HG03097 (cell line): ENCODE results near the gene SCP2D1.
"Not testable (repeated sequence)": the region's sequence is repeated elsewhere in the genome, so short reads cannot be mapped to it uniquely, and the experiment has no call there.

Experiments
- ATAC-seq: cut with Tn5 transposase; IDR thresholded peaks from one replicate; pipeline ENCODE4 v1.9.1; 2021; ENCODE audit not compliant: unreplicated experiment, low FRiP score

The SCP2D1 gene

DNA sequence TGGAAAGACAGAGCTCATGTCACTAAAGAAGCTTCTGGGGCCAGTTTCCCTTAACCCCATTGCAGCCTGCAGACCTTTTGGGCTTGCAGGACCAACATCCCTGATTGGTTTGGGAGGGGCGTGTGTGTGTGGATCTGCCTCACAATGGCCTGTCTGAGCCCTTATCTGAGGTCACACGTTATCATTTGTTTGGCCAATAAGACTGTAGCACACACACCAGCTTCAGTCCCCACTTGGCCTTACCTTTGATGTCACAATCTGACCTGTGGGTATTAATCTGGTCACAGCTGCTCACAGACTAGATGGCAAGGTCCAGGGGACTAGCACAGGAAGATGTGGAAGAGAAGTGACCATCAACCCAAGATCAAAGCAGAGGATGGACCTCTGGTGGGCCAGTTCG, at the start of gene SCP2D1:
Gene SCP2D1 (plus strand): TSS at position 301 of the 400 bp plus-strand sequence. CDS start 33 bp downstream, at position 334.
- no peak for ATAC-seq

GRCh38 chr20:18767676-18768075, 45.9 kb upstream of the SCP2D1 start:
- no peak for ATAC-seq

GRCh38 chr20:18773566-18773965, 40.0 kb upstream of the SCP2D1 start:
- no peak for ATAC-seq

DNA sequence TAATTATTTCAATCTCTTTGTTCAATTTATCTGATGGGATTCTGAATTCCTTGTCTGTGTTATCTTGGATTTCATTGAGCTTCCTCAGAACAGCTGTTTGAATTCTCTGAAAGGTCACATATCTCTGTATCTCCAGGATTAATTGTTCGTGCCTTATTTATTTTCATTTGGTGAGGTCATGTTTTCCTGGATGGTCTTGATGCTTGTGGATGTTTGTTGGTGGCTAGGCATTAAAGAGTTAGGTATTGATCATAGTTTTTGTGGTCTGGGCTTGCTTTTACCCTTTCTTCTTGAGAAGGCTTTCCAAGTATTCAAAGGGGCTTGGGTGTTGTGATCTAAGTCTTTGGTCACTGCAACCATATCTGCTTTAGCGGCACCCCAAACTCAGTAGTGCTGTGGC, 39.4 kb upstream of the SCP2D1 start:
- ATAC-seq = no peak

DNA sequence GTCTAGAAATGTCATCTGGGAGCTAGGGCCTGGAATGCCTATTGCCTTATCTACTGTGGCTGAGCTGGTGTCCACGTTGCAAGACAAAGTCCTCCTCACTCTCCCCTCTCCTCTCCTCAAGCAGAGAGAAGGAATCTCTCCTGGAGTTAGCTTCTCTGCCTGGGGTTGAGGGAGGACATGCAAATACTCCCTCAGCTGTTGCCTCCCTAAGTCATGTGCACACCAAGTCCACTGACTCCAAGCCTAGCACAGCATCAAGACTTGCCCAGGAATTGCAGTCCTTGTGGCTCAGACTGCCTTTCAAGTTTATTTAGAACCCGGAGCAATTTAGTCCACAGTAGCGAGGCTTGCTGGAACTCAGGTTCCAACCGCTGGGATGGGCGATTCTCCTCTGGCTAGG, 38.0 kb upstream of the SCP2D1 start:
- no peak for ATAC-seq

- no peak for ATAC-seq
These were observed 34.7 kb upstream of the SCP2D1 start for GRCh38 chr20:18778690-18779392.

DNA sequence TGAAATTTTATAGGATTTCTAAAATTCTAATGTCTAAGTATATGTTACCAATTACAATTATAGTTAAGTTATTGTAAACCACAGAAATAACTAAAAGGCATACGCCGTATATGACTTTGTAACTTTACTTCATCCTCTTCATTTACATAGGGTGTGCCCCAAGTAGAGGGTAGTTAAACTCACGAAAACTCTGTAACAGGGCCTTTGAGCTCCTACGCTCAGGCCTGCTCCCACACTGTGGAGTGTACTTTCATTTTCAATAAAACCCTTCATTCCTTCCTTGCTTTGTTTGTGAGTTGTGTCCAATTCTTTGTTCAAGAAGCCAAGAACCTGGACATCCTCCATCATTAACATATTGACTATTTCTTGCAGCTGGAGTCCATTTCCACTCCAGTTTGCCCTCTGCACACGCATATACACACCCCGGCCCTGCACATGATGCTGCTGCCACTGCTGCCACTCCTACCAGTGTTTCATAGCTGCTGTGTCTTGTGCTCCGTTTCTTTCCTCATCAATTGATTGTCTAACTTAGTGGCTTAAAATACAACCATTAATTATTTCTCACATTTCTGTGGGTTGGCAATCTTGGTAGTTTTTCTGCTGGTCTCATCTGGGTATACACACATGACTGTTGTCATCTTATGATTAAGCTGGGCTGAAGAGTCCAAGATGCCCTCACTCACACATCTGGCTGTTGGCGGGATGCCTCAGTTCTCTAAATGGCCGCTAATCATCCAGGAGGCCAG, 33.0 kb upstream of the SCP2D1 start:
- ATAC-seq = no peak

DNA sequence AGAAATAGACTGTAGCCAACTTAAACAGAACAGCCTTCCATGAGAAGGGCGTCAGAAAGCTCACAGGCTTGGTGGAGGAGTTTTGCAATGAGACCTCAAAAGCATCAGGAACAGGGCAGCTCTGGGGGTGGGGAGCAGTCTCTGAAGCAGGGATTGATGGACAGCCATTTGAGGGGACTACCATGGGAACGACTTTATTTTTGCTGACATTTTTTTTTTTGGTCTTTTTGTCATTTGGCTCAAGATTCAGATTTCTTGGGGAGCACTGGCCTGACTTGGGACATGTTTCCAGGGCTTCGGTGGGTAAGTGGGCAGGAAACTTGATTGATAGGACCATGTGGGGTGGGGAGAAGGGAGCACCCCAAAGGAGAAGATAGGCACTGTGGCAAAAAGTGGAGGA, 32.1 kb upstream of the SCP2D1 start:
- no peak for ATAC-seq

GRCh38 chr20:18783385-18783959, 30.1 kb upstream of the SCP2D1 start:
- no peak for ATAC-seq

GRCh38 chr20:18787046-18787445, 26.5 kb upstream of the SCP2D1 start:
- not testable (repeated sequence) for ATAC-seq

DNA sequence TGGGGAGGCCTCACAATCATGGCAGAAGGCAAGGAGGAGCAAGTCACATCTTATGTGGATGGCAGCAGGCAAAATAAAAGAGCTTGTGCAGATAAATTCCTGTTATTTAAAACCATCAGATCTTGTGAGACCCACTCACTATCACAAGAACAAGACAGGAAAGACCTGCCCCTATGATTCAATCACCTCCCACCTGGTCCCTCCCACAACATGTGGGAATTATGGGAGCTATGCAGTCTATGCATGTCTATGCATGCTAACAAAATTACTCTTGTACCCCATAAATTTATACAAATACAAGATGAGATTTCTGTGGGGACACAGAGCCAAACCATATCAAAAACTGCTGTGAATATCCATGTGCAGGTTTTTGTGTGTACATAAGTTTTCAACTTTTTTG, 25.6 kb upstream of the SCP2D1 start:
- ATAC-seq = no peak

DNA sequence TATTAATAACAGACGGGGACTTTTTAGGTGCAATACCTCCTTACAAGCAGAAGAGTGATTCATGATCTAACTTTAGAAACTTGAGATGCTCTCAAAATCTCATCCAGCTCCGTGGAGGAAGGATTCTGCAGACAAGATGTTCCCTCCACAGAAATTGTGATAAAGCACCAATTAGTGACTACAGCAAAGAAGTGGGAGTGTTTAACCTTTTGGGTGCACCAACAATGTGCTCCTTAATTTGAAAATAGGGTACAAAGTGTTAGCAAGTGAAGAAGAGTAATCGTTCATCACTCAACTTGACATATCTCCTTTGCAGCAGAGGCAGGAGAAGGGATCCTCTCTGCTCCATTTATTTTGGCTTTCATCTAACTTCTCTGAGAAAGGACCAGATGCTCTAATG, 22.8 kb upstream of the SCP2D1 start:
- no peak for ATAC-seq

GRCh38 chr20:18793625-18794427, 19.8 kb upstream of the SCP2D1 start:
- ATAC-seq = peak; percentile 95

- no peak for ATAC-seq
These were observed 19.2 kb upstream of the SCP2D1 start for GRCh38 chr20:18794428-18794787.

DNA sequence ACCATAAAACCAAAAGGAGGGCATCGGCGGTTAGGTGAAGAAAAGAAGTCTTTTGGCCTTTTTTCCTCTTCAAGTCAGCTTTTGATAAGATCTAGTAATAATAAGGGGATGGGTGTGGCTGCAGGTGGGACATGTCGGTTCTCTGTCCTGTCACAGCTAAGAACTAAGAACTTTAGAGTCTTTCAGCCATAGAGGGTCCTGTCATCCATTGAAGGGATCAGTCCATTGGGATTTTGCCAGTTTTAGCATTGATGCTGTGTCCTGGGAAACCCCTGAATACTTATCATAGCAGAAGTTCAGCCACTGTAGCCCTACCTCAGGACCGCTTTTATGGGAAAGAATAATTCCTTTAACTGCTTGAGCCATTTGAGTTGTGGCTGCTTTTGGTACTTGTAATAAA, 18.2 kb upstream of the SCP2D1 start:
- no peak for ATAC-seq

DNA sequence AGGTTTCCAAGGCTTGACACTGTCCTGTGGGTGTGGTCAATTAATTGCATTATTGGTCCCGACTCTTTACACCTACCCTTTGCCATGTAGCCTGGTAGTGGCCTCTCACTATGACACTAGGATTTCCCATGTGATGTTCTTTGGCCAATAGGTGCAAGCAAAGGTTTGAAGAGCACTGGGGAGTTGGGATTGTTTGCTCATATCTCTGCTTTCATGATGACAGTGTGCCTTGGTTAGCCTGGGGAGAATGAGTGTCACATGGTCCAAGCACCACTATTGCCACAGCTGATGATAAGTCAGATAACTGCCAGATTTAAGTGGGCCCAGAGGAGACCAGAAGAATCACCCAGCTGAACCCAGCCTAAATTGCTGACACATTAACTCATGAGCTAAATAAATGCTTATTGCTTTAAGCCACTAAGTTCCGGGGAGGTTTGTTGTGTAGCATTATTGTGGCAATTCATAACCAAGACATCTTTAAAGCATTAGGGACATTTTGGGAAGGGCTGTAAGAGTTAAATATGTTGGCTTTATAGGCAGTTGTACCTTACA, 17.2 kb upstream of the SCP2D1 start:
- no peak for ATAC-seq

GRCh38 chr20:18801516-18801915, 12.1 kb upstream of the SCP2D1 start:
- ATAC-seq = no peak

DNA sequence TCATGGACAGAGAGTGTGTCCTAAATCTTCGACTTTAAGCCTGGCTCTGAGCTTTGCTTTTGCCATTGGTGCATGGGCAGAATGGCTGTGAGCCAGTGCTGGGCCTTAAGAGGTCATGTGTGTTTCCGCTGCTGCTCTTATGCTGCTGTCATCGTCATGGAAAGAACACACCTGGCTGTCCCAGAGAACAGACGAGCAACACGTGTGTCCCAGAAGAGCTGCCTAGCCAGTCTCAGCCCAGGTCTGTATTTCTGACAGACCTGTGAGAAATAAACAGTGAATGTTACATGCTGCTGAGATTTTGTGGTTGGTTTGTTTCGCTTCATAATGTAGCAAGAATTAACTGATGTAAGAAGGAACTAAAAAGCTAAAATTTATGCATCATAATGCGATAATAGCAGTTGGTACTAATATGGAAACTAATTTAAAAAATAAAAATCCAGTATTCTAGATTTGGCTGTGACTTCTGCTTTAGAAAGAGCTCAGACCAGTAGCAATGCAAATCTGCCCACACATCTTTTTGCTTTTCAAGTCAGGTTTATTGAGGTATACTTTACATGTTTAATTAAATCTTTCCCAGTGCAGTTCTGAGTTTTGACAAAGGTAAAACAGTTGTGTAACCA, 11.5 kb upstream of the SCP2D1 start:
- no peak for ATAC-seq

DNA sequence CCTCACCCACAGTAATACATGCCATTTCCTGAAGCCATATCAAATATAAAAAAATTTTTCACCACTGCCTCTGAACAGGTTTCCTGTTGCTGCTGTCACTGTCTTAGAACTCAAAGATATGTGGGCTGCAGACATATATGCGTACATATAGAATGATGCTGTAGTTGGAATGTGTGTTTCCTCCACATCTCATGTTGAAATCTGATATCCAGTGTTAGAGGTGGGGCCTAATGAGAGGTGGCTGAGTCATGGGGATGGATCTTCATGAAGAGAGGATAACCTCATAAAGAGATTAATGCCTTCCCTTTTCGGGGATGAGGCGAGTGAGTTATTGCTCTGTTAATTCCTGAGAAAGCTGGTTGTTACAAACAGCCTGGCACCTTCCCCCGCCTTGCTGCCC, 7.7 kb upstream of the SCP2D1 start:
- ATAC-seq = no peak

GRCh38 chr20:18808712-18809111, 4.9 kb upstream of the SCP2D1 start:
- no peak for ATAC-seq
